Liver (tissue), 9 donors: ENCODE measurements around the gene QRICH1. TPM values are rescaled to one million over a fixed set of nuclear protein-coding genes. Genes with fewer than 3 reads are reported as not detected.

Experiments
- DNase-seq: peaks from one replicate; pipeline ENCODE4 v3.0.0-alpha.2; 2017; ENCODE audit warnings: low spot score
- H3K27ac ChIP-seq, 2 donors: one replicate each; pipeline ENCODE4 v1.7.0; 2013; ENCODE audit warnings: inconsistent platforms in 2 of 2, low read length in 2 of 2, control low read depth in 1 of 2, low read depth in 1 of 2, mild to moderate bottlenecking in 1 of 2
- H3K27me3 ChIP-seq, 4 donors: one replicate each; pipeline versions ENCODE4 v1.6.1 to v1.7.0; 2013; ENCODE audit warnings: low read length in 3 of 4, inconsistent platforms in 1 of 4, mild to moderate bottlenecking in 1 of 4, moderate library complexity in 1 of 4; ENCODE audit not compliant: control insufficient read depth in 4 of 4, insufficient read depth in 4 of 4
- H3K36me3 ChIP-seq, 4 donors: one replicate each; pipeline versions ENCODE4 v1.6.1 to v1.7.0; 2013; ENCODE audit warnings: low read length in 3 of 4, mild to moderate bottlenecking in 3 of 4, low read depth in 1 of 4, moderate library complexity in 1 of 4; ENCODE audit not compliant: control insufficient read depth in 4 of 4, insufficient read depth in 3 of 4
- H3K4me1 ChIP-seq, 4 donors: one replicate each; pipeline versions ENCODE4 v1.6.1 to v1.7.0; 2013; ENCODE audit warnings: low read length in 3 of 4, mild to moderate bottlenecking in 3 of 4, moderate library complexity in 1 of 4; ENCODE audit not compliant: control insufficient read depth in 4 of 4, insufficient read depth in 4 of 4
- H3K4me3 ChIP-seq, 3 donors: one replicate each; pipeline versions ENCODE4 v1.6.1 to v1.7.0; 2013; ENCODE audit warnings: low read length in 3 of 3, control low read depth in 1 of 3, low read depth in 1 of 3, mild to moderate bottlenecking in 1 of 3
- H3K9ac ChIP-seq, 2 donors: one replicate each; pipeline ENCODE4 v1.7.0; 2013; ENCODE audit warnings: low read length in 2 of 2, mild to moderate bottlenecking in 2 of 2, moderate library complexity in 2 of 2, control low read depth in 1 of 2, low read depth in 1 of 2
- H3K9me3 ChIP-seq, 4 donors: one replicate each; pipeline versions ENCODE4 v1.6.1 to v1.7.0; 2013; ENCODE audit warnings: low read length in 3 of 4; ENCODE audit not compliant: control insufficient read depth in 4 of 4
- ATF3 ChIP-seq: IDR thresholded peaks from 2 replicates; pipeline ENCODE4 v1.6.1; 2016; ENCODE audit warnings: antibody characterized with exemption
- CTCF ChIP-seq: fragments of 150-350 bp; IDR thresholded peaks from 2 replicates; pipeline ENCODE4 v1.5.1; 2017; ENCODE audit warnings: improper control_type of control experiment, low read depth, low read length; ENCODE audit not compliant: missing input control
- EGR1 ChIP-seq, 2 donors: IDR thresholded peaks; 2 replicates each; pipeline ENCODE4 v1.6.1; 2016 to 2018; ENCODE audit warnings: antibody characterized with exemption in 2 of 2, low read depth in 2 of 2
- FOXA1 ChIP-seq: IDR thresholded peaks from 2 replicates; pipeline ENCODE4 v1.6.1; 2016; ENCODE audit warnings: antibody characterized with exemption
- FOXA2 ChIP-seq: IDR thresholded peaks from 2 replicates; pipeline ENCODE4 v1.6.1; 2016; ENCODE audit warnings: antibody characterized with exemption
- GABPA ChIP-seq, 2 donors: IDR thresholded peaks in 1 of 2; conservative IDR thresholded peaks in 1 of 2; 2 replicates each; pipeline ENCODE4 v1.6.1; 2016; ENCODE audit warnings: antibody characterized with exemption in 2 of 2, mild to moderate bottlenecking in 1 of 2, moderate library complexity in 1 of 2
- HNF4A ChIP-seq, 2 donors: conservative IDR thresholded peaks; 2 replicates each; pipeline ENCODE4 v1.6.1; 2016; ENCODE audit warnings: antibody characterized with exemption in 2 of 2, mild to moderate bottlenecking in 2 of 2
- HNF4G ChIP-seq: IDR thresholded peaks from 2 replicates; pipeline ENCODE4 v1.6.1; 2016; ENCODE audit warnings: antibody characterized with exemption
- JUND ChIP-seq, 2 donors: IDR thresholded peaks; 2 replicates each; pipeline ENCODE4 v1.6.1; 2016; ENCODE audit warnings: antibody characterized with exemption in 2 of 2
- MAX ChIP-seq: IDR thresholded peaks from 2 replicates; pipeline ENCODE4 v1.6.1; 2016; ENCODE audit warnings: antibody characterized with exemption
- NR2F2 ChIP-seq: IDR thresholded peaks from 2 replicates; pipeline ENCODE4 v1.6.1; 2016; ENCODE audit warnings: antibody characterized with exemption
- RAD21 ChIP-seq, 2 donors: IDR thresholded peaks; 2 replicates each; pipeline ENCODE4 v1.6.1; 2016; ENCODE audit warnings: antibody characterized with exemption in 2 of 2, mild to moderate bottlenecking in 2 of 2
- REST ChIP-seq: IDR thresholded peaks from 2 replicates; pipeline ENCODE4 v1.6.1; 2016; ENCODE audit warnings: antibody characterized with exemption, mild to moderate bottlenecking
- RXRA ChIP-seq, 2 donors: IDR thresholded peaks; 2 replicates each; pipeline ENCODE4 v1.6.1; 2017 to 2018; ENCODE audit warnings: antibody characterized with exemption in 2 of 2, mild to moderate bottlenecking in 1 of 2
- SP1 ChIP-seq: IDR thresholded peaks from 2 replicates; pipeline ENCODE4 v1.6.1; 2018; ENCODE audit warnings: antibody characterized with exemption, mild to moderate bottlenecking
- TAF1 ChIP-seq: conservative IDR thresholded peaks from 2 replicates; pipeline ENCODE4 v1.6.1; 2016; ENCODE audit warnings: antibody characterized with exemption, mild to moderate bottlenecking
- YY1 ChIP-seq: IDR thresholded peaks from 2 replicates; pipeline ENCODE4 v1.6.1; 2016; ENCODE audit warnings: antibody characterized with exemption, mild to moderate bottlenecking
- ZBTB33 ChIP-seq: IDR thresholded peaks from 2 replicates; pipeline ENCODE4 v1.6.1; 2016; ENCODE audit warnings: antibody characterized with exemption
- WGBS: extraction: QIAGEN DNeasy Blood & Tissue Kit; methylation state at CpG from one replicate; pipeline ENCODE4 v1.1.7; 2013; 5-methylcytosine and 5-hydroxymethylcytosine counted together
- polyA plus RNA-seq, 2 donors: library from polyadenylated mRNA; stranded (reverse) in 1 of 2; unstranded in 1 of 2; fragments of 200-250 nt in 1 of 2; fragments of >200 nt in 1 of 2; fragmentation: Nextera tagmentation in 1 of 2; extraction: Ambion mirVana in 1 of 2; gene quantifications; one replicate each; pipeline versions ENCODE4 v1.2.1 to v1.2.3, GENCODE V29; 2013 to 2015
- total RNA-seq, 2 donors: library from RNA; depleted of rRNA; stranded (reverse); fragments of >200 nt; gene quantifications; one replicate each; pipeline ENCODE4 v1.2.3, GENCODE V29; 2014
- donor health status: healthy.
- donor health status: healthy.
- donor health status: healthy.
- donor health status: healthy.
- donor health status: healthy.

Gene QRICH1
- total and polyA plus RNA-seq, 4 donors = 17.3 to 35.1 (median 25.7) TPM

- WGBS = 3% methylated on average over 7 of the region's 7 CpGs
- TF ChIP-seq EGR1 (IDR thresholded peaks at IDR 0.05; ENCODE audit: low read depth in 2 of 2) = no peak
- TF ChIP-seq RAD21 (IDR thresholded peaks at IDR 0.05) = peak in 1 of 2 donors; percentile 2
- no peak for TF ChIP-seq CTCF
- no peak for TF ChIP-seq RXRA (IDR thresholded peaks at IDR 0.05)
- no peak for TF ChIP-seq TAF1
- TF ChIP-seq SP1 = peak; percentile 3
- TF ChIP-seq MAX = no peak
- no peak for TF ChIP-seq YY1
- peaks cover 3 to 51% (median 35%) of the 10 kb centered on the region in 4 donors for H3K36me3 ChIP-seq
These were observed 64.3 kb downstream of the QRICH1 start for GRCh38 chr3:49029563-49029884.

GRCh38 chr3:49028673-49029562, 65.0 kb downstream of the QRICH1 start, which contains the start of gene IMPDH2:
IMPDH2 (minus strand) TSS chr3:49029398; CDS start chr3:49029350, 48 bp downstream.
- 4% methylated on average over 55 of the region's 55 CpGs for WGBS
- Histone ChIP-seq H3K36me3 (peaks cover 3 to 52% (median 39%) of the 10 kb centered on the region in 4 donors), H3K4me1 (peaks cover 1 to 23% (median 14%) of the 10 kb centered on the region in 4 donors), H3K27me3 (no peaks in the 10 kb centered on the region), H3K9ac (peak within 1 kb of the TSS; percentile 86 to 87), H3K27ac (peak within 1 kb of the TSS; percentile 96), H3K9me3 (no peaks in the 10 kb centered on the region), H3K4me3 (peak within 1 kb of the TSS; percentile 63 to 75 (median 73))
- DNase-seq = peak; percentile 95
- TF ChIP-seq MAX (peak; percentile 51), HNF4A (conservative IDR thresholded peaks at IDR 0.05) (no peak), RAD21 (IDR thresholded peaks at IDR 0.05) (peak; percentile 30 to 52), ATF3 (peak; percentile 73), REST (peak; percentile 84), SP1 (peak; percentile 60), FOXA1 (no peak), HNF4G (no peak), GABPA (IDR thresholded peaks at IDR 0.05 in 1 of 2, conservative IDR thresholded peaks at IDR 0.05 in 1 of 2) (peak in 1 of 2 donors; percentile 75), FOXA2 (no peak), ZBTB33 (no peak), YY1 (peak; percentile 83), NR2F2 (no peak), TAF1 (no peak), EGR1 (IDR thresholded peaks at IDR 0.05; ENCODE audit: low read depth in 2 of 2) (peak; percentile 81 to 97), RXRA (IDR thresholded peaks at IDR 0.05) (no peak), CTCF (no peak), JUND (IDR thresholded peaks at IDR 0.05) (peak; percentile 31 to 78)

More at GRCh38 chr3:49029563-49029884, 64.3 kb downstream of the QRICH1 start:
- Histone ChIP-seq H3K4me3 (no peak overlapping the region), H3K9me3 (no peaks in the 10 kb centered on the region), H3K9ac (peak overlapping the region in 1 of 2 donors; percentile 87), H3K27me3 (no peaks in the 10 kb centered on the region), H3K4me1 (peaks cover 1 to 21% (median 14%) of the 10 kb centered on the region in 4 donors), H3K27ac (peak overlapping the region; percentile 96)
- no peak for DNase-seq
